NCI-H2196 treated with DMSO at 0.1 percent for 48 hours (cell line): Measurements from ENCODE around the gene SYNE3.

Experiments
- DNase-seq: peaks from one replicate; lab custom pipeline; 2025; ENCODE audit not compliant: unreplicated experiment; lab: John Stamatoyannopoulos, UW

SYNE3 gene

GRCh38 chr14:95504135-95505029 lies 12.1 kb downstream of the SYNE3 start:
- no peak for DNase-seq

- DNase-seq = no peak
Observed at GRCh38 chr14:95503365-95504134, 12.9 kb downstream of the SYNE3 start.

- no peak for DNase-seq
Observed at GRCh38 chr14:95502381-95502950, 14.0 kb downstream of the SYNE3 start.

GRCh38 chr14:95500772-95501401 lies 15.6 kb downstream of the SYNE3 start:
- no peak for DNase-seq

DNA sequence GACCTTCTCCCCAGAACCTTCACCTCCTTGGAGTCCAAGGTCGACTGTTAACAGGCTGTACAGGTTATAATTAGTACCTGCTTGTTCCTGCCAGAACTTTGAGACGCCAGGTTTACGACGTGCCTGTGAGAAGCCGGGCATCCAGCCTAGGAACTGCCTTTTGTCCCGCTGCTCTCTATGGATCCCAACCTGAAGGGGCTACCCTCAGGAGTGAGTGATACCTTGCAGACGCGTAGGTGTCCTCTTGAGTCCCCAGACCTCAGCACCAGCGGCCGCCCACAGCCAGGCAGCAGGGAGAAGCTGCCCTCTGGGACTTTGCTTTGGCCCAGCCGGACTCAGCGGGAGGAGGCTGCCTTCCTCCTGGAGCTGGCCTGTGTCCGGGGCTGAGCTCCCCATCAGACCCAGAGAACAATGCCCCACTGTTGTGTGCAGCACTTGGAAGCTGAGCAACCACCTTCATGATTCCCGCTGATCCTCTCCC lies 16.2 kb downstream of the SYNE3 start:
- no peak for DNase-seq

DNA sequence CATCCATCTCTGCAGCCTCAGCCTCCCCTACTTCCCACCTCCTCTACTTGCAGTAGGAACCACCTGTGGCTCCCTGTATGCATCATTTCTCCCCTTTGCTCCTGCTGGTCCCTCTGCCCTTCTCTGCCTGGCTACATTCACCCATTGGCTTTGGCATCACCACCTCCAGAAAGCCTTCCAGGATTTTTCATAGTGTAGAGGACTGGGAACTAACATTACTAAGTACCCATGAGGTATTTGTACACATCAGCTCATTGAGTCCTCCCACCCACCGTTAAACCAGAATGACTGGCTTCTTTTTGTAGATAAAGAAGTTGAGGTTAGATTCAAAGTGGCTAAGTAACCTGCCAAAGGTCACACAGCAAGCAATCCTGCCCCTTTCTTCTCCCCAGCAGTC lies 17.1 kb downstream of the SYNE3 start:
- no peak for DNase-seq

- no peak for DNase-seq
Observed at GRCh38 chr14:95498622-95499353, 17.7 kb downstream of the SYNE3 start.

- DNase-seq = no peak
Observed at GRCh38 chr14:95497561-95498011, 18.9 kb downstream of the SYNE3 start.

DNA sequence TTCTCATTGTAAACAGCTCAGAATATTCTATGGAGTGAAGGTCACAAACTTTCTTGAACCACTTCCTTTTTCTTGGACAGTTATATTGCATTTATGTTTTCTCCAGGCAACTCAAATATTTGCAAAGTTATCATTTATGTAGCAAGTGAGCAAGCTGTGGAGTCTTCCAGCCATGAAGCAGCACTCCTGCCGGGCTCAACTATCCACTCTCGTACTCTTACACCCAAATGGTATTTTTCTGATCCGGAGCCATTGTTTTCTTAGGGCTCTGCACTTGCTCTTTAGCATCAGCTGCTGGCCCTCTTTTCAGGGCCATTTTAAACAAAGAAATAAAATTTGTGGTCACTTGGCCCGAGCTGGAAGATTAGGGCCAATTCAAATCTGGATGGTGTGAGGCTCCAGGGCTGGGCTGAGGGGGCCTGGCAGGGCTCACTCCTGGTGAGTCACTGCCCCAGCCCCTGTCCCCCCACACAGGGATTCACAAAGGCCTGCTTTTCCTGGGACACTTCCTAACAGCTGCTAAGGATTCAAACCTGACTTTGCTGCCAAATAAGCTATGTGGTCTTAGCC lies 19.7 kb downstream of the SYNE3 start:
- no peak for DNase-seq

- no peak for DNase-seq
Observed at GRCh38 chr14:95496111-95496681, 20.3 kb downstream of the SYNE3 start.

GRCh38 chr14:95495538-95496025 lies 20.9 kb downstream of the SYNE3 start:
- no peak for DNase-seq

DNA sequence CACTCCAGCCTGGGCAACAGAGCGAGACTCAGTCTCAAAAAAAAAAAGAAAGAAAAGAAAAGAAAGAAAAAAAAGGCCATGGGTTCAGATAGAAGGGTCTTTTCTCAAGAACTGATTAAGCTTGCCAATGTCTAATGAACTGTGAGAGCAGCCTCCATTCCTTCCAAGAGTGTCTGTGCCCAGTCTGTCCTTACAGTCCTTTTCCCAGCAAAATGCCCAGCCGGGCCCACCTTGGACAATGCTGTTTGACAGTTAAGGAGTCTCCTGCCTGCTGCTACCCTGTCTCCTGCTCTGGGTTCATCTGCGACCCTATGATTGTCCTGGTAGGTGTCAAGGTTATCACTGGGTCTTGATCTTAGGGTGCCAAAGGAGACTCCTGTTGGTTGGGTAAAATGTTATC lies 21.4 kb downstream of the SYNE3 start:
- DNase-seq = no peak

DNA sequence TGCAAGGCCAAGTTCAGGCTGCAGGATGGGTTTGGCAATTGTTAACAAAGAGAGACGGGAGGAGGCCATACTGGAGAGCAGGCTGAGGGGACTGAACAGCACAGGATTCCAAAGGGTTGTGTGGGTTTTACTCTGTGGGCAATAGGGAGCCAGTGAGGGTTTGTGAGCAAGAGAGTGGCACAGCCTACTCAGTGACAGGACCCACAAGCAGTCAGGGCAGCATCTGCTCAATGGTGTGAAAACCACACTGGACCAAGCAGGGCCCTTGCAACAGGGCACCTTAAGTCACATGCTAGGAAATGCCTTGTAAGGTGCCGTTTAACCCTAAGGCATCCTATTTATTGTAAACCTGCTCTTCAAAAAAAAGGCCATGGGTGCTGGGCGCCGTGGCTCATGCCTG lies 22.0 kb downstream of the SYNE3 start:
- DNase-seq = no peak

DNA sequence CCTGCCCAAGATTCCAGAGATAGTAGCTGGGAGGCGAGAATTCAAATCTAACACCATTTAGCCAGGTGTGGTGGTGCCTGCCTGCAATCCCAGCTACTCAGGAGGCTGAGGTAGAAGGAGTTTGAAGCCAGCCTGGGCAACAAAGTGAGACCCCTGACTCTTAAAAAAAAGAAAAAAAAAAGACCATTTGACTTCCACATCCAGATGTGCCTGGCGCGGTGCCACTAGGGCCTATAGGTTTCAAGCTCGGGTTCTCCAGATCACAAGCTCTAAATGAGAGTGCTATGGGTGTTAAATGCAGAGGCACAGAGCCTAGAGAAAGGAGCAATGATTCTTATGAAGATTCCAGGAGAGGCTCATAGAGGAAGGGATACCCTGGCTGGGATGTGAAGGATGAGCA lies 22.5 kb downstream of the SYNE3 start:
- no peak for DNase-seq

GRCh38 chr14:95493503-95493902 lies 22.9 kb downstream of the SYNE3 start:
- no peak for DNase-seq

- no peak for DNase-seq
Observed at GRCh38 chr14:95491936-95492608, 24.4 kb downstream of the SYNE3 start.

DNA sequence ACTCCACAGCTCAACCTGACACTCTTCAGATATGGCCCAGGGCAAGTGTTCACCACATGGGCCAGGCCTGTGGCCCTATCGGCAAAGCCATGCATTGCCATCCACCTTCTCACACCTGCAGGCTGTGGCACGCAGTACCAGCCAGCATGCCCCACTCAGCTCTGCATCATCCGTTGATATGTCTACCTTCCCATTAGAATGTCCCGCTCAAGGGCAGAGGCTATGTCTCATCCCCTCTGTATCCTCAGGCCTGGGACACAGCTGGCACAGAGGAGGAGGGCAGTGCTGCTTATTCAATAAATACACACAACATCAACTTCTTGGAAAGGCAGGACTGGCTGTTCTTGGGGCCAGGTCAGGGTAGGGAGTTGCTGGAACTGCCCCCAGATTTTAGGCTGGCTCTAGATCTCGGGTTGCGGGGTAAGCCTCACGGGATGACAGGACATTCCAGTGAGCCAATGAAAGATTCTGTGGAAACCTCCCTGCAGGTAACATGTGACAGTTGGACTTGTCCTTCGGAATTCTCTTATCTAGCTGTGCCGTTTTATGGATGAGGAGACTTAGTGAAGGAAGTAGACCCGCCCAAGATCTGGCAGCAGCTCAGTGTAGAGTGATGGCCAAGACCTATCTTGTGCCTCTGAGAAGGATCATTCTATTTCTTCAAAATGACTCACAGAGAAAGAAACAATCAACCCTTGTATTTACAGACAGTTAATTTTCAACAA lies 25.6 kb downstream of the SYNE3 start:
- no peak for DNase-seq

- DNase-seq = no peak
Observed at GRCh38 chr14:95490138-95490509, 26.3 kb downstream of the SYNE3 start.
